GM18508 (cell line): ENCODE data around the gene TRIM41.
"Not testable (repeated sequence)": the region's sequence is repeated elsewhere in the genome, so short reads cannot be mapped to it uniquely, and the experiment has no call there.

Experiments used
- ATAC-seq: cut with Tn5 transposase; IDR thresholded peaks from one replicate; pipeline ENCODE4 v1.9.1; 2021; ENCODE audit warnings: moderate number of reproducible peaks; ENCODE audit not compliant: insufficient read depth, unreplicated experiment

Gene TRIM41

GRCh38 chr5:181209006-181209405, 14.1 kb upstream of the TRIM41 start:
- ATAC-seq = not testable (repeated sequence)

- ATAC-seq = not testable (repeated sequence)
Measured at GRCh38 chr5:181210148-181210547, 12.9 kb upstream of the TRIM41 start.

- ATAC-seq = not testable (repeated sequence)
Measured at GRCh38 chr5:181210698-181211097, 12.4 kb upstream of the TRIM41 start.

GRCh38 chr5:181211208-181211607, 11.9 kb upstream of the TRIM41 start:
- ATAC-seq = no peak

GRCh38 chr5:181212080-181212479, 11.0 kb upstream of the TRIM41 start:
- ATAC-seq = no peak

GRCh38 chr5:181212934-181213333, 10.1 kb upstream of the TRIM41 start:
- ATAC-seq = no peak

- ATAC-seq = not testable (repeated sequence)
Measured at GRCh38 chr5:181214249-181214648, 8.8 kb upstream of the TRIM41 start.

- no peak for ATAC-seq
Measured at GRCh38 chr5:181215997-181216989, 6.8 kb upstream of the TRIM41 start.

- ATAC-seq = no peak
Measured at GRCh38 chr5:181217111-181217802, 5.8 kb upstream of the TRIM41 start.

GRCh38 chr5:181217803-181218062, 5.3 kb upstream of the TRIM41 start:
- no peak for ATAC-seq

- no peak for ATAC-seq
Measured at GRCh38 chr5:181218795-181219124, 4.3 kb upstream of the TRIM41 start.

- no peak for ATAC-seq
Measured at GRCh38 chr5:181219262-181220177, 3.6 kb upstream of the TRIM41 start.

GRCh38 chr5:181220178-181220515, 2.9 kb upstream of the TRIM41 start:
- ATAC-seq = no peak

GRCh38 chr5:181221105-181221791, 1.8 kb upstream of the TRIM41 start:
- ATAC-seq = no peak

- ATAC-seq = peak; percentile 22
Measured at GRCh38 chr5:181221792-181222629, 1.1 kb upstream of the TRIM41 start.

GRCh38 chr5:181222630-181223057, 437 bp upstream of the TRIM41 start:
- ATAC-seq = no peak

- no peak for ATAC-seq
Measured at GRCh38 chr5:181223729-181224389, 778 bp downstream of the TRIM41 start.

- no peak for ATAC-seq
Measured at GRCh38 chr5:181224390-181225229, 1.5 kb downstream of the TRIM41 start.
